Cortex of kidney (tissue), 1 donor: Measurements from ENCODE around the gene PAN3.
"Not testable (repeated sequence)": the region's sequence is repeated elsewhere in the genome, so short reads cannot be mapped to it uniquely, and the experiment has no call there.

Experiments used
- DNase-seq: peaks from one replicate; lab custom pipeline; 2025; lab: John Stamatoyannopoulos, UW

PAN3 gene

GRCh38 chr13:28136916-28137315 is 1.4 kb upstream of the PAN3 start:
- DNase-seq, result no peak

DNA sequence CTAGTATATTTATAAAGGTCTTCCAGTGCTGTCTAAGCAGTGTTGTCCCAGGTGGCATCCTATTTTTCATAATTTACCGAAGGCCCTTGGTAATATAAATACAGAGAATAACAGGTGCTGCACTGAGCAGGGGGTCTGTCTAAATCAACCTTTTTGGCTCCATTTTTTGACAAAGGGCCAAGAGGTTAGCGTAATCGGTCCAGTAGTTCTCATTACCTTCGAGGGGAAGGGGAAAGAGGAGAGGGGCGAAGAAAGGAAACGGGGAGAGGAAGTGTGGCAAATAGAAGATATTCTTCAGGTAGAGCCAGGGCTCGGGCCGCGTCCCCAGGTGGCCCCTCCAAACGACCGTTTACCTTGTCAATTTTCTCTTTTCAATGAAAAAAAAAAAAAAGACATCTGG is 749 bp upstream of the PAN3 start:
- no peak for DNase-seq

- no peak for DNase-seq
Observed at GRCh38 chr13:28138756-28139470, 568 bp downstream of the PAN3 start.

GRCh38 chr13:28140433-28141125 is 2.2 kb downstream of the PAN3 start:
- DNase-seq, result no peak

GRCh38 chr13:28141542-28141941 is 3.2 kb downstream of the PAN3 start:
- DNase-seq, result not testable (repeated sequence)

DNA sequence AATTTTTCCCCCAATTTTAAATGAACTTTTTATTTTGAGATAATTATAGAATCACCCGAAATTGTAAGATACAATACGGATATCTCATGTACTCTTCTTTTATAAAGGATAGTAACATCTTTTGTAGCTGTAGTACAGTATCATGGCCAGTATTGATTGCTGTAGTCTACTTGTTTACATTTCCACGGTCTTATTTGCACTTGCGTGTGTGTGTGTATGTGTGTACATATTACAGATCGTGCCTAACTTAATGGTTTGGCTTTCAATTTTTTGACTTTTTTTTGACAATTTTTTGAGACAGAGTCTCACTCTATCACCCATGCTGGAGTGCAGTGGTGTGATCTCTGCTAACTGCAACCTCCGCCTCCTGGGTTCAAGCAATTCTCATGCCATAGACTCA is 6.7 kb downstream of the PAN3 start:
- no peak for DNase-seq

GRCh38 chr13:28147495-28147894 is 9.2 kb downstream of the PAN3 start:
- DNase-seq, result no peak

GRCh38 chr13:28159057-28159456 is 20.7 kb downstream of the PAN3 start:
- no peak for DNase-seq

DNA sequence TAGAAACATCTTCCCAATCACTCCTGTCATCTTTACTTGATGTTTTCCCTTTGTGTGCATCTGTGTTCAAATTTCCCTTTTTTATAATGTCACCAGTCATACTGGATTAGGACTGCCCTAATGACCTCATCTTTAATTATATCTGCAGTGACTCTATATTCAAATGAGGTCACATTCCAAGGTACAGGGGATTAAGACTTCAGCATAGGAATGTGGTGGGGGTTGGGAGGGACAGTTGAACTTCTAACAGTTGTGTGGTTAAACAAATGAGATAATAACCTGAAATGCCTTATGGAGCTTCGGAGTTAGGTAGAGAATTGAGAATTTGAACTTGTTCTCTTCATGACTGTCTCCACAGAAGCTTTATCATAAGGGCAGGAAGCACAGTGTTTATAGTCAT is 23.0 kb downstream of the PAN3 start:
- no peak for DNase-seq

- no peak for DNase-seq
Observed at GRCh38 chr13:28163587-28163986, 25.2 kb downstream of the PAN3 start.

DNA sequence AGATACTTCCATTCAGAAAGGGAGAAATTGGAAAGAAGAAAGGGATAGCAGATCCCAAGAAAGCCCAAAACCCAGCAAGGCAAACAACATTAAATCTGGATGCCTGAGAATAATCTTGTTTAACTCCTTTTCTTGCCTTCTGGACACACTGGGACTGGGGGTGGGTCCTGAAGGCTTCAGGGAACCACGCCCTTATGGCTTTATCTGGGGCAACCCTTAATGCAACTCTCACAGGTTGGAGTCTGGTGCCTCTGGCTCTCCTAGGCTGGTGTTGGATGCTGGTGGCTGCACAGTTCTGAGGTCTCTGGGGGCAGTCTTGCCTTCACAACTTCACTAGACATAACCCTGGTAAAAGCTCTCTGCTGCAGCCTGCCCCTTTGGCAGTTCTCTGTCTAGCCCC is 27.9 kb downstream of the PAN3 start:
- DNase-seq, result no peak

DNA sequence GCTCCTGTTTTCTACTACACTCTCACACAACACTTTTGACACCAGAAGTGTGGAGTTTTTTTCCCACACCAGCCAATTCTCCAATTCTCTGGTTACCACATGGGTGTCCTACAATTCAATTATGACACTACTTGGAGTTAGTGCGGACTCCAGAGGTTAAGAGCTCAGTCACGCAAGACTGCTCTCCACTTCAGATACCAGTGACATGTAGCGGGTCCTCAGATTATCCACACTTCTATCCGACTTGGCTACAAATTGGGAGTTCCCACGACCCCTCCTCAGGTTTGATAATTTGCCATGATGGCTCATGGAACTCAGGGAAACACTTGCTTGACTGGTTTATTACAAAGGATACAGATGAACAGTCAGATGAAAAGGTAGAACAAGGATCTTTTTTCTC is 32.9 kb downstream of the PAN3 start:
- no peak for DNase-seq

- DNase-seq, result no peak
Observed at GRCh38 chr13:28172947-28173346, 34.6 kb downstream of the PAN3 start.

DNA sequence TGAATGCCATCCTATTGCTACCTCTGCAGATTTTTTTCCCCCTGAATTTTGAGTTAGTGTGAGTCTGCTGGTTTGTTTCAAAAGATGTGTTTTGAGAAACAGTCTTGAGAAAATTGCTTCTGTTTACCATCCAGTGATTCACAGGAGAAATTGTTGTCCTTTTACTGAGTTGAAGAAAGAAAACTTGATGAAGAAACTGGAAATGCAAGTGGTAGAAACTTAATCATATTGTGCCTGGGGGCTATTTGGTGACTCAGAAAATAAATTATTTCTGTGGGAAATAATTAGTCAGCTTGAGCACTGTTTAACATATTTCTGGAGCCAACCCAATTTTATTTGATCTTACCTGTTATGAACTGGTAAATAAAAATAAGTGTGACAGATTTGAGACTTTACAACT is 35.4 kb downstream of the PAN3 start:
- no peak for DNase-seq

GRCh38 chr13:28177327-28177726 is 39.0 kb downstream of the PAN3 start:
- no peak for DNase-seq

- DNase-seq, result no peak
Observed at GRCh38 chr13:28177877-28178276, 39.5 kb downstream of the PAN3 start.

DNA sequence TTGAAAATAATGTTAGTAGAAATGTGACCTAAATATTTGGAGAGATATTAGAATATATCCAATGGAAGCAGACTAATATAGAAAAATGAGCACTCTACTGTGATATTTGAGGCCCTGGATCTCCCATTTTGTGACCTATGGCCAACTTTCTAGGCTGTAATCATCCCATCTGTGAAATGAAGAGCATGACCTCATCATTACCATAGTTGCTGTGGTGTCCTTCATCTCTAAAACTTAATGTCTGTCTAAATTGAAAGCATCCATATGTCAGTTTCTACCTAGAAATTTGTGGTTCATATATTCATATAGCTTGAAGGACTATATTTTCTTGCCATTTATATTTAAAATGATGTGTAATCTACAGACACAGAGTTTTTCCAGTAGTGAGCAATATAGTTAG is 41.6 kb downstream of the PAN3 start:
- no peak for DNase-seq

- DNase-seq, result no peak
Observed at GRCh38 chr13:28181413-28181812, 43.1 kb downstream of the PAN3 start.

GRCh38 chr13:28185256-28185655 is 46.9 kb downstream of the PAN3 start:
- DNase-seq, result no peak

DNA sequence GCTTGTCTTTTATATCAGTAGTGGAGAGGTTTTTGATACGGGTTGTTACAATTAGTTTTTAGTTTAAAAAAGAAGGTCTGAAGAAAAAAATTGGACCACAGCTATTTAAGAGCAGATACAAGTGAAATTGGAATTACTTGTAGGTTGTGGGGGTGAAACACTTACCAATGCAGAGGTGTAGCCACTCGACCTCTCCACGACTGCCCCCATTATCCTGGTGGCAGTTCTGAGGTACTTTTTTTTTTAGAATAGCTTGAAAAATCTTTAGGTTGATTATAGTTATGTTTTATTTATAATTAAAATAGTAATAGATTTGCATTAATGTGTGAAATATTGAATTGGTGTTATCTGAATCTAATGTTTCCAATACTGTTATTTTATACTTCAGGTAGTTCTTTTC is 60.7 kb downstream of the PAN3 start:
- DNase-seq, result no peak

- no peak for DNase-seq
Observed at GRCh38 chr13:28204043-28204442, 65.7 kb downstream of the PAN3 start.

DNA sequence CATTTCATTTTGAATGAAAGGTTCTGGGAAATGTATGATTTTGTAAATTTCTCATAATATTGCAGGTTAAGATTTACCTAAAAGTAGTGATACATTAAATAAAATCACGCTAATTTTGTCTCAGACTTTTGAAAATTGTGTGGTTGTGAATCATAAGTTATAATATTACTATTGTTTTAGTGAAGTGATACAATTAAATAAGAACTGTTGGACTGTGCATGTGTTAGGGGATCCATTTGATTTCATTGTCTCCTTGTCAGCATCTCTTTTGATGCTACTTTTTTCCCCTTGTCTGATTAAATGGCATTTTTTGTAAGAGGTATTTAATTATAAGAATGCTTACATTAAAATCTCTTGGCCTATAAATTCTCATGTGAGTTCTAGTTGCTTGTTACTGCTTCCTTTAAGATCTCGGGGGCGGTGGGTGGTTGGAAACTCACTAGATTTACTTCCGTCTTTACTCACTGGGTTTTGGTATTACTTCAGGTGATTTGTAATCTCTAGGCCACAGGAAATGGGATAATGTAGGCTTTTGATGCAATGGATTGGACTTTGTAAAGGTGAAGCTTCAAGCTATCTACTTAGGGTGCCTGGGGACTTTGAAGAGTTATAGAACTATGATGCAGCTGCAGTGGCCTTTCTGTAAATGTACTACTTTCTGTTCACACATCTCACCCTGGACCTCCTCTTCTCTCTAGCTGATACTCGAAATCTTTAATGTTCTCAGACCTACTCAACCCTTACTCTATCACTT is 66.5 kb downstream of the PAN3 start:
- no peak for DNase-seq

DNA sequence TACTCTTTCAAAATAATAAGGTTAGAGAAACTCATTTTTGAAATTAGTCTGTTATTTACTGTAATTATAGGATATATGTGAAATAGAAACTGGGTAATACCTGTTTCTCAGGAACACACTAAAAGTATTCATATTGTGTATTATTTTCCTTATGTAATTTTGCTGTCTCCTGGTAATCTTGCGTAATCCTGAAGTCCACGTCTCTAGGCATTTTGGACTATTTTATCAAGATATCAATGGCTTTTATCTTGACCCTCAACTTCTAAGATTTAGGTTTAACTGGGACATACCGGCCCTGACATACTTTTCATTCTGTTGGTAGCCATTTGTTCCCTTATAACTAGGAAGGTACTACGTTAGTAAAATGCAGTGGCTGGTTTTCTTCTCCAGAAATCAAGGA is 80.3 kb downstream of the PAN3 start:
- no peak for DNase-seq
